Stimulated activated CD4-positive, alpha-beta T cell treated with anti-CD3 and anti-CD28 coated beads, Interleukin-15, amount 100 ng/mL, for 1 hour (primary cell): ENCODE results near the gene C12orf60.

Experiments used
- DNase-seq, 2 donors: peaks; one replicate each; pipeline ENCODE4 v3.0.0-alpha.2; 2020; ENCODE audit warnings: low read depth in 1 of 2, low spot score in 1 of 2

The C12orf60 gene

DNA sequence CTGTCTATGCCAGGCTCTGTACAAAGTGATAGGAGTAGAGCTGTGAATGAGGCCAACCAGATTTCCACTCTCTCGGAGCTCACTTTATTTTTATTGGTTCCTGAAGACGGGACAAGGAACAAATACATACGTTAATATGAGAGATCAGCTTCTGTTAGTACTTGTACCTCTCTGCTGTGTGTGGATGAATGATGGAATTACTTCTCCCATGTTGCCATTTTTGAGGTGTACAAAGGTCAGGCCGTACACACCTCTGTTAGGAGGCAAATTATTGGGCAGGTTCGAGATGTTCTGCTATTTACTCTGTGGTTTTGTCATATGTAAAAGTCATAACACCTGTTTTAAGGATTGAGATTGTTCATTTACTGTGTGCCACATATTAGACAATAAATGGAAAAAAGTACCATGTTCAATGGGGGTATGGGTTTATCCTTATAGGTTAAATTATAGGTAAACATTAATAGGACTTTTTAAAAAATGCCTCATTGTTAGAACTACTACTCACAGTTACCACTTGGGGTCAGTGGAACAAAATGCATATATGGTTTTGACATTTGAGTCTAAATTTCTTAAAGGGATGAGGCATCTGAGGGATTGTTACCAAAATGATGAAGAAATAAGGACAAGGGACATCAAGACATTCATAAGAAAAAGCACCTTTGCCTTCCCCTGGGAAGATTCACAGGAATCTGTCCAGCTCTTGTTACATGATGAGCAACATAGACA, 27.1 kb upstream of the C12orf60 start:
- DNase-seq: no peak

DNA sequence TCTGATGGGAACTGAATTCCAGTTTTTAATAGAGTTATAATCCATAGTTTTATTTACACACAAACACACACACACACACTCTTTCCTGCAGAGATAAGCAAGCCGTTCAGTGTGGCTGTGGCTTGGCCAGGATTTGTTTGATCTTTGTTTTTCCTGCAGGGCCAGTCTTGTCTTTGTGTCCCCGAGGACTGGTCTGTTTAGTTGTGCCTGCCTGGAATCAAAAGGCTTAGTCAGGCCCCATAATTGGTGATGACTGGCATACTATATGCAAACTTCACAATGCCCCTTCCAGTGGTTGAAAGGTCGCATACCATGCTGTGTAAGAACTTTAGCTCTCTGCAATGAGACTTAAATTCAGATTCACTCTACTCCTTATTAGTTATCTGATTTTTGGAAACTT, 26.2 kb upstream of the C12orf60 start:
- no peak for DNase-seq

DNA sequence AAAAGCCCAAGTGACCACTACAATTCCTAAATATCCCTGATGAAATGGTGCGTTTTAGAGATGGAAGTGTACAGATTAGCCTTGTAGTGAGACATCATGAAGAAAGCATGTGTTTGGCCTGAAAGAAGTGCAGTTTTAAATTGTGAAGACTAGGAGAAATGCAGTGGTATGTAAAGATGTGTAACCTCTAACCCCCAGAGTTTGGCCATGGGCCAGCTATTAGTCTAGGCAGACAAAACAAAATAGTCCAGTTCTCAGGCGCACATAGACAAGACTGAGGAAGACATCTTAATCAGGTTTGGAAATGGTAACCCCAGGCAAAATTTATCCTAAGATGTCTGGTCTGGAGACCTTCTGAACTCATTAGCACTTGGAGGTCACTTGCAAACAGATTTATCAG, 23.6 kb upstream of the C12orf60 start:
- no peak for DNase-seq

DNA sequence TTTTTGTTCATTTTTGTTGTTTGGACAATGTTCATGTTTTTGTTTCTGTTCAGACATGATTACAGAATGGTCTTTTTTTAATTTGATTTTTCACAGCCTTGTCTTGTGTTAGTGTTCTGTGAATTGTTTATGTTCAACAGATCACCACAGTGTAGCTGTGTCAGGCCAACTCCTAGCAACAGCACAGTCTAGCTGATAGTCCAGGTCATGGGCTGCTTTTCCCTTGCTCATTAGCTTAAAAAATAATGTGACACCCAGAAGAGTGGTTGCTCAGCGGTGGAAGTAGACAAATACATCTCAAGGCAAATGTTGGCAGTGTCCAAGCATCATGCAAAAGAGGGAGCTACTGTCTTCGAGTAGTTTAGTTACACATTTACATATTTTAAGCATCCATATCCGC, 22.6 kb upstream of the C12orf60 start:
- no peak for DNase-seq

DNA sequence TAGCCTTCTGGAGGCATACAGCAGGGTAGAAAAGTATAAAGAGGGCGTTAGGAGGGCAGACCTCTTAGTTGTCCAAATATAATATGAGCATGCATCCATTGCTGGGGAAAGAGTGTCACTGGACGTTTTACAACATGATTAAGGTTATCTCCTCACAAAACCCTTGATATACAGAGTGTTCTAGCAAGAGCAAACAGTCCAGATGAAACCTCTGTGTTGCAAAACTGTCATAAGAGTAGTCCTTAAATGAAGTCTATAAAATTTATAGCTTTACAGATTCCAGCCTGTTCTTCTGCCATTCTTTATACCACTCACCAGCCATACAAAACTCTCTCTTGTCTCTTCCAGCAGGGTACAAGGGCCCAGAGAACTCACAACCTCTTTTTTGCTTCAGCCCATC, 21.9 kb upstream of the C12orf60 start:
- DNase-seq: no peak

DNA sequence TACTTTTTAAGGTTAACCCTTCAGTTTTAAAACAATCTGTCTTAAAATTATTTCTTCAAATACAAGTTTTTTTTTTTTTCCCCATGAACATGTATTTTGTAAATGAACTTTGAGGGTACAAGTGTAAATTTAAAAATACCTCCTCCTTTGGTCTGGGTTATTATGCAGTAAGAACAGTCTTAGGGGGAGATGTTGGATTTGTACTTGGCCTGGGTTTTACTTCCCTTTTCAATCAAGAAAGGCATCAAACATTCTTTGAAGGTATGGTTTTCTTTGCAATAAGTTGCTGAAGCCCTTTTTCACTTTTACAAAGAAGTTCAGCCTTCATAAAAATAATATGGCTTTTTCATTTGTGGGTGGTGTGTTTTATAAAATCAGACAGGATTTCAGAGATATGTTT, 20.7 kb upstream of the C12orf60 start:
- DNase-seq: no peak

DNA sequence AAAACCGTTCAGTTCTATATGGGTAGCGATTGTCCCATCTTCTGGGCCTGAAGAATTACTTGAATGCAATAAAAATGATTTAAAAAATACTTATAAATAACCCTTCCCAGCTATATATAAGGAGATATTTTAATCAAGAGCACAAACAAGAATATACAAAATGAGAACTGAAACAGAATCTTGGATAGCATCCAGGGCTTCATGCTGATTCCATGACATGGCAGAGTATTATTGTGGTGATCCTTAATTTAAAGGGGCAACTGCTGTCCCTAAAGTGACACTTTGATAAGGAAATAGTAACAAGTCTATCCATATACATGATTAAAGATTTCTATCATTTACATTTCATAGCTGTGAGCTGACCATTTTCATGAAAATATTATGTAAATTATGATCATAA, 19.0 kb upstream of the C12orf60 start:
- no peak for DNase-seq

DNA sequence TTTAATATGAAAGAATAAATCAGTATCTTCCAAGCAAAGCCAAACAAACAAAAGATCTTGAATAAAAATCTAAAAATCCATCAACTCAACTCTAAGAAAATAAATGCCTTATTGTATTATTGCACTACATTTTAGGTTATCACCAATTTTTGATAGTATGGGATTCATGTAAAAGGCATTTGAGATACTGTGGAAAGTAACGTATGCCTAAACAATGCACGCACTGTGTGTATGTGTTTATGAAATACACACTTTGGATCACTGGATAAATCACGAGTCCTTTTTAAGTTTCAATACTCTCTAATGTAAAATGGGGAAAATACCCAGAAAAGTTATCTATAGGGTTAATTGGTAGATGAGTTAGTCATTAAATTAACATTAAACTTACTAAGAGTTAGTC, 17.9 kb upstream of the C12orf60 start:
- no peak for DNase-seq

DNA sequence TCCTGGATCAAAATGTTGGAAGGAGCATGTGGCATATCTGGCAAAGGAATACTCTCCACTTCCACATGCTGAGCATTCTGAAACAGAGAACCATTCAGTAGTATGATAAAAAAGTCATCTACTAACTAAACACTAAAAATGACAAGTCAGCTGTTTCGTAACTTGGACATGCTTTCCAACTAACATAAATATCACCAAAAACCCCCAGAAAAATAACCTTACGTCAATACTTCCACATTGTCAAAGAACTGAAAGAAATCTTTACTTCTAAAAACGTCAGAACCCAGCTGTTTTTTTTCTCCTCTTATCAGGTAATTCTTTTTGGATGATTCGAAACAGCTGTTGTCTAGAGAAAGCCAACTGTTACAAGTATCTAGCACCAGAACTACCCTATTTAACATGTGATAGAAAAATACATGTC, 8.4 kb upstream of the C12orf60 start:
- no peak for DNase-seq

DNA sequence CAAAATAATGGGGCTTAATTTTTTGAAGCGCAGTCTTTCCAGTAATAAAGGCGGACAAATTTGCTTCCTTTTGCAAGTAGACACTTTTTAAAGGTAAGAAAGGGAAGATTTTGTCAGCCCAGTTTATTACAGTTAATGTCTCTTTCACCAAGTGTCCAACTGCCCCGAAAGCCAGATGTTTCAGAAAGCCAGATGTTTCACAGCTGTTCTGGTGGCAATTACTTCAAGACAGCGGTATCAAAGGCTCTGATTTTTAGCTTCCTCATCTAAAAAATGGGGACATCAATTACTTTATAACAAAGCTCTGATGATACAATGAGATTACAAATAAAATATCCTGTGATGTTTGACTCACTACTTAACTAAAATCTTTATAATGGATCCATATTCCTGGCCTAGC, 1.2 kb upstream of the C12orf60 start:
- no peak for DNase-seq

DNA sequence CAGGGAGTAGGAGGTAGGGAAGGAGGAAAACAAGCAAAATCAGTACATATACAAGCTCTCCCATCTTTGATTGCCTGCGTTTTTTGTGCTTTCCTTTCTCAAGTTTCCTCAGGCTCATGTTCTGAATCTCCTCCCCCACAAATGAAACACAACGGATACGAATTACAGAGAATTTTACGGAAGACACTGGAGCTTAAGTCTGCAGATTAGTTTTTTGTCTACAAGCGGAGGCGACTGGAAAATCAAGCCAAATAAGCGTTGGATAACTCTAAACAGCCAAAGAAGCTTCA, 804 bp upstream of the C12orf60 start:
- no peak for DNase-seq

DNA sequence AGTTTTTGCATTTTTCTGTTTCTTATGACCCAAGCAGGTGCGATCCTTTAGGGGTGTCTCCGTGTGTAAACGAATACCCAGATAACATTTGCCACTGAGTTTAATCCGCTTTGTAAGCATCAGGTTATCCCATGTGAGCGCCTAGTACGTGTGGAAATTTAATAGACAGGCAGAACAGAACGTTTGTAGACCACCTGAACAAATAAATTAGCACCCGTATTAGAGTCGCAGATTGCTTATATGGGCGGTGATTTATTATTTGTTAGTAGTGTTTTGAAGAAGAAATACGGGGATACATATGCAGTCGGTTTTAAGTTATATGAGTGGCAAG, 325 bp downstream of the C12orf60 start:
- DNase-seq: no peak

DNA sequence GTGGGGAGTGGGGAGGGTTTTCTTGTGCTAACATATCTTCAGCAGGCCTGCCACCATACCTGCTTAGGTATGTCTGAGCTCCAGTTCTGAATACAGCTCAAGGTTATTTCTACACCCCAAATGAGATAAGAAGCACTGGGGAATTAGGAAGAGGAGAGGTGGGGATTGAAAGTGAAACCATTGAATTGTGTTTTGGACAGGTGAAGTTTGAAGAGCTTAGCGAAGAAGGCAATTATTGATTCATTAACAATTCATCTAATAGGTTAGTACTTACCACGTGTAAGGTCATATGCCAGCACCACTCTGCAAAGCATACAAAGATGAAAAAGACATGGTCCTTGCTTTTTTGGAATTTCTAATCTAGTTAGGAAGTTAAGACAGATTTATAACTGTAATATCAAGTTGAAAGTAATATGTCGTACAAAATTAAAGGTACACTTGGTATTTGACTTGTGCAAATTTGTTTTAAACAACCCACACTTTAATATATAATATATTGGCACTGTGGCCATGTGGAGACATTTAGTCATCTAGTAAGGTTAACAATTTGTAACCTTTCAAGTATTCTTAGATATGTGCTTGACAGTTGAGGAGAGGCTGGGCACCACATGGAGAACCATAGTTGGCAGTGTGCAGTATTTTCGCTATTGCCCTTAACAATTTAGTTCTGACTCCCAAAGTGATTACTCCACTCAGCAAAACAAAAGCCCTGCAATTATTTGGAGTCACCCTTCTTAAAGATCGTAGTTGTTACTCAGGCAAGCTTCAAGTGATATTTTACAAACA, 6.9 kb downstream of the C12orf60 start:
- DNase-seq: no peak

DNA sequence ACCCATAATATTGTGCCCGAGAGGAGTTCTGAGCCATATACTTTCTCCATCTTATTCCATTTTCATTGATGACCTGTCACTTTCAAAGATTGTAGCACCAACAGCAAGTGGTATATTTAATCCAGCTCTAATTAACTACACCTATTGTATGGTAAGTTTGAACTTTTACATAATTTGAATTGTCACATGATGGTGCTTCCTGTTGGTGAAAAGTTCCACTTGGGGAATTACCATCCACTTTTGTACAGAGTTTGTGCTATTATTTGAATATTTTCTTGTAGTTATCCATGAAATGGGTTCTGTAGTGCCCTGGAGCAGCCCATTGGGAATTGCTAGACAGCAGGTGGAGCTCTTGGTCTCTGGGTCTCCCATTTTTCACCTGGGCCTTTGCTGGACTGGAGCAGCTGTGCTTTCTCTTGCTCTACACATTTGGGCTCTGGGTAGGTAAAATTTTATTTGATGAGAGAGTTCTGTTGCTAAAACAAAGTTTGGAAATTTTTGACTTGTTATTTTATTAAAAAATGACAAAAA, 7.5 kb downstream of the C12orf60 start:
- DNase-seq: no peak

DNA sequence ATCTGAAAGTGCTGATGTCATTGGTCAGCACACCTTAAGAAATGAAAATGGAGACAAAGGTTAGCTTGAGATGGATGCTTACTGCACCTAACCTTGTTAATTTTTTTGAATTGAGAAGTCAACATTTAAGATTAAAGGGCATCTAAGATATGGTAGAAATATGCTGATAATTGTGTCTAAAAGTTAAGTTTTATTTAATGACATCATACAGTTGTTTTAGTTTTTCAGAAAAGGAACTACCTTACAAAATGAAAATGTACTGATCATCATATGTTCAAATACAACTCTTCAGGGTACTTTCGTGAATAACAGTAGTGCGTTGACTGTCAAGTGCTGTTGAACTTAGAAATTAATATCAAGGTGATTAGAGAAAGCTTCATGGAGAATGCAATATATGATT, 8.0 kb downstream of the C12orf60 start:
- no peak for DNase-seq

DNA sequence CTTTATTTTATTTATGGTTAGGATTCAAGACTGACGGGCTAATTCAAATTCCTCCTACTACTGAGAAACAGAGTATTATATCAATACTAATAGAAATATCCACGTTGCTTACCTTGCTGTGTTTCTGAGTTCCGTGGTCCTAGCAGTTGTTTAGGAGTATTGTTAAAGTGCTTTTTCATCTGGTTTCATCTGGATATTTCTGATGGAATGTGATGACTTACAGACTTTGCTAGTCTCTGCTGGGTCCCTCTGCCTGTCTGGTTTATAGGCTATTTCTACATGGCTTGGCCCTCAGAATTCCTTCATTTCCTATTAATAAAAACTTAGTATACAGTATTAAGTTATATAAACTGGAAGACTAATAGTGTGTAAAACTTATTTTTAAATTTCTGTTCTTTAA, 10.5 kb downstream of the C12orf60 start, which contains the start of gene SMCO3:
TSS of gene SMCO3 (minus strand) at position 169 of the 400 bp plus-strand sequence. CDS start 7,502 bp downstream, outside the sequence.
- DNase-seq: no peak

DNA sequence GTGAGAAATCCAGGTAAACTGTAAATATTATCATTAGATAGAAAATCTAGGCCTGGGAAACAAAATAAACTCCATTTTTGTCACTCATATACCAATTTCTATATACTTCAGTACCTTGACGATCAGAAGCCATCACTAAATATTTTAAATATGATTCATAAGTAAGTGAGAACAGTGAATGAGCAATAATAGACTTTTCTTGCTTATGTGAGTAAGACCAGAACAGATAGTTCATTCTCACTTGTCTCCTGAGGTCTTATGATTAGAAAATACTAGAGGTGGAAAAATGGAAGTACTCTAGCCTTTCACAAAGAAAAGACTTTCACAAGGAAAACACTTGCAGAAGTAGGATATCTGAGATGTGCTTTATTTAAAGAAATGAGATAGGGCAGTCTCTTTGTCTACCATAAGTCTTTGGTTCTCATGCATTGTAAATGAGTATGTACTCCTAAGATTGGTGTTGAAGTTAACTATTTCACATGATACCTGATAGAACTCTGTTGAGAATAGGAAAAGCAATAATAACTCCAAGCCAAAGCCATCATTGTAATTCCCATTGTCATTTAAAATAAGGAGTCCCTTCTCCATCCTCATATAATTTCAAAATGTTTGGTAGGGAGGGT, 20.7 kb downstream of the C12orf60 start:
- DNase-seq: no peak

DNA sequence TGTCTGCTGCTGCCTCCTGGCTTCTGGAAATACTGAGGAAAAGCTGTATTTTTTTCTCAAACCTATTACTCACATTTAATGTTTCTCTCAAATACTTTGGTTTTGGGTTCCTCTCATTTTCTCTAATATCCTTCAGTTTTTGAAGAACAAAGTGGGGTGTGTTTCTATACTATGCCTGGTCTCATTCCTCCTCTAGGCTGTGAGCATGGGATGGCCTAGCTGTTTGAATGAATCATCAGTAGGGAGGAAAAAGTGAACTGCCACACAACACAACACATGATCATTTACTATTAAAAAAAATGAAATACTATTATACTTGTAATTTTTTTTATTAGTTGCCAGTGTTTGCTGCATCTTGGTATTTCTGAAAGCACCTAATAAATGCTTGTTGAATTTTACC, 21.8 kb downstream of the C12orf60 start:
- DNase-seq: no peak

DNA sequence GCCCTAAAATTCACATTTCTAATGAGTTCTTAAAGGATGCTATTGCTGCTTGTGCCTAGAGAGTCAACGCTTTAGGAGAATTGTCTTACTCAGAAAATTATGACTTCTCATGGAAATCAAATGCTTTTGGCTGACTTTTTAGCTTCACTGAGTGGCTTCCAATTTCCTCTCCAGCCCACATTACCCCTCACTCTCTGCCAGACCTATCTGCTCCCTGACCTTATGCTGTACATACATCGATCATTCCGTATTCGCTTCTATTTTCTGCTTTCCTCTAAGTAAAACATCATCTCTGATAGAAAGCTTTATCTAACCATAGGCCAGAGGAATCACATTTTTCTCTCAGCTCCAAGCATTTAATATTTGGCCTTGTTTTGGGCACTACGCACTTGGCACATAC, 23.0 kb downstream of the C12orf60 start:
- DNase-seq: no peak

DNA sequence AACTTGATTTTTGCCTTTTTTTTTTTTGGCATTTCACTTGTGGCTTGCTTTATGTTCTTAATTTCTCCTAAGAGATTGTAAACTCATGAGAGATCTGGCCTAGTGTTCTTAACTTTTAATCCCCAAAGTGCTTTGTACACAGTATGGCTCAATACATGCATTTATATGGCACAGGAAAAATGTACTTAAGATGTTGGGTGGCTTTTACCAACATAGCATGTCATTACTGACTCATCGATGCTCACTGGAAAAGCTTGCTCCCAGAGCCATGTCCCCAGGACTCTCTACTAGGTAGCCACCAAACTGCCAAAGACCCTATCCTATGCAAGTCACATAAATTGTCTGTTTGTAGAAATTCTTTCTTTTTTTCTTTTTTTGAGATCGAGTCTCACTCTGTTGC, 23.6 kb downstream of the C12orf60 start:
- DNase-seq: no peak

DNA sequence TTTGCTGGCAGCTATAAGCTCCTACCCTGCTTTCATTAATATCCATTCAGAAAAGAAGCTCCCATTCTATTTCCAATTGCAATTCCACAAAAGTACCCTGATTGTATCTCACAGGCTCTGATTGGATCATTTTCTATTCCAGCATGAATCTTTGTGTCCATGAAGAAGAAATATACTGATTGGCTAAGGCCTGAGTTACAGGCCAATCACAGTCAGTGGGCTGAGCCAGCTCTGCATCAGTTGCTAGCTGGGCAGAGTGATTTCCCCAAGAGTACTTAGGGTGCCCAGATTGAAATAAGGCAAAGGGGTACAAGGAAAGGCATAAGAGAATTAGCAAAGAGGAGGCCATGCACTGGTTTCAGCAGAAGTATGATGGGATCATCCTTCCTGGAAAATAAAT, 25.4 kb downstream of the C12orf60 start:
- DNase-seq: no peak

DNA sequence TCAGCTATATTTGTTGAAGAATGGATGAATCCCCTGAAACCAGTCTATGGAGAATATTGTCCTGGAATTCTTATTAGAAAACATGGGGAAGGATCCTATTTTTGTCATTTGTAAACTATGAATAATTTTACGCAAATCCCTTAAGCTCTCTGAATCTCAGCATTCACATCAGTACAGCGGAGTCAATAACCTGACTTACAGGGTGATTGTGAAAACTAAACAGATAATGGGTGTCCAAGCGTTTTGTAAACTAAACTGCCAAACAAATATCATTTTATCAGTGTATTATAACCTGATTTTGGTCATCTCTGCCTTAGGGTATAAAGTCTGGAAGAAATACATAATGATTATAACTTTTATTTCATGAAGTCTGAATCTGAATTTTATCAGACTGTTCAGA, 29.9 kb downstream of the C12orf60 start:
- no peak for DNase-seq
